ENCODE data around the gene LNPK.
"Not testable (repeated sequence)": the region's sequence is repeated elsewhere in the genome, so short reads cannot be mapped to it uniquely, and the experiment has no call there.

The LNPK gene

DNA sequence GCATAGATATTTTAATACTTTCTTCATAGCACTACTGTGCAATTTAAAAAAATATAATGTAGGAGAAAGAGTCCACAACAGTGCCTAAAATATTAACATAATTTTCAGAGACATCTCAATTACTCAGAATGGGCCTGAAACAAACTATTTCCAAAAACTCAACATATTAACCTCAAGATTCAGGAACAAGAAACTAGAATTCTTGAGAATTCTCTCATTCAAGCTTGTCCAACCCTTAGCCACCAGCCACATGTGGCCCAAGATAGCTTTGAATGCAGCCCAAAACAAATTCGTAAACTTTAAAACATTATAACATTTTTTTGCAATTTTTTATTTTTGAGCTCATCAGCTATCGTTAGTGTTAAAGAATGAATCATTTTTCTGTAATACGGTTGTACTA, 35.2 kb downstream of the LNPK start:
- DNase-seq = no peak

DNA sequence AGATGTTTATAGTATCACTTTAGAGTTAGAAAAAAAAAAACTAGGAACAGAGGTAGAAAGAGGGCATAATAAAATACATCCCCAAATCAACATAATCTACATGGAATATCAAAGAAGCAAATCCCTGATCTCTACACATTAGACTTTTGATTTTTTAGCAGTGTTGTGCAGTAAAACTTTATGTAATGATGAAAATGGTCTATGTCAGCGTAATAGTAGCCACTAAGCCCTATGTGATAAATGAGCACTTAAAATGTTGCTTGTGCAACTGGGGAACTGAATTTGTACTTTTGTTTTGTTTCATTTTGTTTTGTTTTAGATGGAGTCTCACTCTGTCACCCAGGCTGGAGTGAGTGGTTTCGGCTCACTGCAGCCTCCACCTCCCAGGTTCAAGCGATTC, 36.3 kb downstream of the LNPK start:
- no peak for DNase-seq

DNA sequence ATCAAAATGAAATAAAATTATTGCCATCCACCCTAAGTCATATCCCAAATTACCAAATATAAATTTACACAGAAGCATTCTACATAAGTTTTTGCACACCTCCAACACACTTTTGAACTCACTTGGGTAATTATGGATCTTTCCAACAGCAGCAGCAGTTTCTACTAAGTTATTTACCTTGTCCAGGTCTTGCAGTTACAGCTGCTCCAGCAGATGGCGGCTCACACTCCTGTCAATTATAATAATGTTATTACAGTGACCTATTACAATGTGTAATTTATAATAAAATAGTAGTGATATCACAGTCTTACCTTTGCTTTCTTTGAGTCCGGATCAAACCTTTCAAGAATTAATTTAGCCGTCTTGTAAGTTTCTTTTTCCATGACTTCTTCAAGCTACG, 37.9 kb downstream of the LNPK start:
- DNase-seq = no peak

DNA sequence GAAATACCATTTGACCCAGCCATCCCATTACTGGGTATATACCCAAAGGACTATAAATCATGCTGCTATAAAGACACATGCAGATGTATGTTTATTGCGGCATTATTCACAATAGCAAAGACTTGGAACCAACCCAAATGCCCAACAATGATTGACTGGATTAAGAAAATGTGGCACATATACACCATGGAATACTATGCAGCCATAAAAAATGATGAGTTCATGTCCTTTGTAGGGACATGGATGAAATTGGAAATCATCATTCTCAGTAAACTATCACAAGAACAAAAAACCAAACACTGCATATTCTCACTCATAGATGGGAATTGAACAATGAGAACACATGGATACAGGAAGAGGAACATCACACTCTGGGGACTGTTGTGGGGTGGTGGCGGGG, 38.9 kb downstream of the LNPK start:
- not testable (repeated sequence) for DNase-seq

DNA sequence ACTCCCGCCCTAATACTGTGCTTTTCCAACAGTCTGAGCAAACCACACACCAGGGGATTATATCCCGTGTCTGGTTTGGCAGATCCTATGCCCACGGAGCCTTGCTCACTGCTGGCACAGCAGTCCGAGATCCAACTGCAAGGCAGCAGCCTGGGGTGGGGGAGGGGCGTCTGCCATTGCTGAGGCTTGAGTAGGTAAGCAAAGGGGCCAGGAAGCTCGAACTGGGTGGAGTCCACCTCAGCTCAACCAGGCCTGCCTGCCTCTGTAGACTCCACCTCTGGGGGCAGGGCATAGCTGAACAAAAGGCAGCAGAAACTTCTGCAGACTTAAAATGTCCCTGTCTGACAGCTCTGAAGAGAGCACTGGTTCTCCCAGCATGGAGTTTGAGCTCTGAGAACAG, 44.2 kb downstream of the LNPK start:
- no peak for DNase-seq

DNA sequence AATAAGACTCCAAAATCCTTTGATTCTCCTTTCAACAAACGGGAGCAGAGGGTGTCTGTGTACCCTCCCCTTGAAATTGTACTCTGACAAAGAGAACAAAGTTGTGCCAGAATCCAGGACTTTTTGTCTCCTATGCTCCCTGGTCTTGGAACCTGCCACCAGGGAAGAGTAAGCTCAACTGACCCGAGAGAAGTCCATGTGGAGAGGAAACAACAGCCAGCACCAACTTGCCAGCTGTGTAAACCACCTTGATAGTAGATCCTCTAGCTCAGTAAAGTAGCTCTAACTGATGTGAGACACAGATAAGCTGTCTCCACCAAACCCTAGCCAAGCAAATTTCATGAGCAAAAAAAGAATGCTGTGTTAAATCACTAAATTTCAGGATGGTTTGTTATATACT, 46.9 kb downstream of the LNPK start:
- no peak for DNase-seq

DNA sequence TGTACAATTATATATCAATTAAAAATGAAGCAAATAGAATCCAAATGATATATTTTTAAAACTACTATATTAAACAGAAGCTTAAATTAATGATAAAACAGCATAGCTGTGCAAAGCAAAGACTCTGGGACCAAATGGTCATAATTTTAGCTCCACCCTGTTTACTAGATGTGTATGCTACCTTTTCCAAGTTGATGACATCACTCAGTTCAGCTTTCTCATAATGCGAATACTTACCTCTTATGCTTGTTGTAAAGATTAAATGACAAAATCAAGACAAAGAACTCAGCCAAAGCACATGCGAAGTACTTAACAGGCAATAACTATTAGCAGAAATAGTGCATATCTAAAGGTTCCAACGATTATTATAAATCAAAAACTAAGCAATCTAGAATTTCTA, 51.6 kb downstream of the LNPK start:
- no peak for DNase-seq

DNA sequence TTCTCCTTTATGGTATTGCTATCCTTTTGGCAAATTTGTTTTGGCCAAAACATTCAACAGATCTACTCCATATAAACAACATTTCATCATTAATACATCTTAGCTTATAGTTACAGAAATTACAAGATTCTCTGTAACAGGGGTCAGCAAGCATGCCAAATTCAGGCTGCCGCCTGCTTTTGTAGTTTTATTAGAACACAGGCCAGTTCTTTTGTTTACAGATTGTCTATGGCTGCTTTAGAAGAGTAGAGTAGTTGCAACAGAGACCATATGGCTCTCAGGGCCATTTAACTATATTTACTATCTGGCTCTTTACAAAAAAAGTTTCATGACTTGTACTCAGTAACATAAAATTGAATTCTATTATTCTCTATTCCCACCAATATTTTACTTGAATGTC, 53.9 kb downstream of the LNPK start:
- DNase-seq = no peak

DNA sequence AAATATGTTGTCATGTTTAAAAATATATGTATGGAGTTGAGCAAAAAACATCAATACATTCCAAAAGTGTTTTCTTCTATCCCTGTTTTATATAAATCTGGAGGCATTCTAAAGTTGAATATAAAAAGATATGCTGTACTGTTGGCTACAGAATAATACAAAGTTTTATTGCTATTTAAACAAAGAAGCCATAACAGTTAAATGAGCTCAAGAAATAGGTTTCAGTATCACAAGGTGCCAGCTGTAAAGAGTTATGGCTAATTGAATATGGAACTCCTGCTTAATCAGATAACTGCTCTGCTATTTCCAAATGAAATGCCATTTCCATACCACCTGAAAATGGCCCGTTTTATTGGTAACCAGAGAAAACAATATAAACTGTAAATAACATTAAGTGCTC, 55.0 kb downstream of the LNPK start:
- DNase-seq = no peak

DNA sequence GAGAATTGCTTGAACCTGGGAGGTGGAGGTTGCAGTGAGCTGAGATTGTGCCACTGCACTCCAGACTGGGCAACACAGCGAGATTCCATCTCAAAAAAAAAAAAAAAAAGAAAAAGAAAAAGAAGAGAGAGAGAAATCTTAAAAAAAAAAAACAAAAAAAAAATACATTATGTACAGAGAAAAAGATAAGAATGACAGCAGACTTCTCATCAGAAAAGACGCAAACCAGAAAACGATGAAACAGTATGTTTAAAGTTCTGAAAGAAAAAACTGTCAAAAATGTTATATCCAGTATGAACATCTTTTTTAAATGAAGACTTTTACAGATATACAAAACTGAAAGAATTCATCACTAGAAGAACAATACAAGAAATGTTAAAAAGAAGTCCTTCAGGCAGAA, 60.4 kb downstream of the LNPK start:
- no peak for DNase-seq

DNA sequence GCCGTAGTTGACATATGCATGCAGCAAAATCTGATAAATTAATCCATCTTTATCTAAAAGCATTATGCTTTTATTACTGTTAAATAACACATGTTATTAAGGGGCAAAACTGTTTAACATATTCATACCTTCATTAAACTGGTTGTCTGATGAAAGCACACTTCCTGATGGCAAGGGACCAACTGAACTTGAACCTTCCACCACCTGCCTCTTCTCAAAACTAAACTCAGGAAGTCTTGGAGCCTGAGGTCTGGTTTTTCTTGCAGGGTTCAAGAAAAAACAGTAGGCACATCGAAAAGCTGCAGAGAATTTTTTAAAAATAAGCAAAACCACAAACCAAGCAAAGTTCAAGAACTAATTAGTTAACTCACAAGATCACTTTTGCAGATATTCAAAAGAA, 64.9 kb downstream of the LNPK start:
- no peak for DNase-seq

DNA sequence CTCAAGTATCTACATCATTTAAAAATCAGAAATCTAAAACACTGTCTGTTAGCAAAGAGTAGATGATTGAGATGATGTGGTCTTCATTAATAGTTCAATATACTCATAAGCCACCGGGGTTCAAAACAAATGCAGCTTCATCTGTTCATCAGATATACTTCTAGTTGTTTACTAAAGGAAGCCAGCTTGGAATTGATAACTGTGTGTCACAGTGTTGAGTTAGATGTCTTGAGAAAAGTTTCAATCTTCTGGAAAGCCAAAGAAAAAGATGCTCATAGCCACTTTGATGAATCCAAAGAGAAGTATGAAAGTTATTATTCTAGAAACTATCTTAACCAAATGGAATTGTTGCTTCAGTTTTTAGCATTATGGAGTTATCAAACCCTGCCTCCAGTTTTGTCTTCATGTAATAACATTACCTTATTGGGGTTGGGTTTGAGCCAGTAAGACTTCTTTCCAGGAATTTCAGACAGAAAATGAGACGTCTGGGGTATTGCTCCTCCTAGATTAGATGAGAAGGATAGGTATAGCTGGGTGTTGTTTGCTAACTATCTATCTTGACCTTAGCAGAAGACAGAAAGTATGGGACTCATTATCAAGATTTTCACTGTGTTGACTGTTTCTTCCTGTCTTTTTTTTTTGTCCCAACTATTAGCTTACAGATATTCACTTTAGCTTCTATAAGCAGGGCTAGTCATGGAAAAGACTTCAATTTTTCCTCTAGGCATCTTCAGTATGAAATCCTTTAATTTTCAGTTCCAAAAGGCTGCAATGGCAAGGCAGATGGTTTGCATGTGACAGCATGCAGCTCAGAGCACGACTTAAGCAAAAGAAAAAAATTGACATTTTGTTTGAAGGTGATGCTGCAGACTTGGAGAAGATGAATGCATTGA, 66.5 kb downstream of the LNPK start:
- no peak for DNase-seq

DNA sequence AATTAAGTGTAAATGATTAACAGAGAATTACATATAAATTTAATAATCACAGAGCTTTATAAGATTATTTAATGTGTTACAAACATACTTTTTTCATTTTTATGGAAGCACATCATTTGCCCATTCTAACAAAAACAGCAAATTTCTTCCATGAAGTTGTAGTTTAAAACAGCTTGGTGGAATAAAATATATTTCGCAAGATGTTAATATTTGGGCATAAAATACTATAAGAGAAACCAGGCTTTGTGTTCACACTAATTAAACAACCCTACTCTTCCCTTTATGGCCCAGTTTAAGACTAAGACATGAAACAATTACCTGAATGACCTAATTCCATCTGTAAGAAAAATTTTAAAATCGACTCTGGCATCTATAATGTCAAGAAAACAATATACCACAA, 69.4 kb downstream of the LNPK start:
- DNase-seq = no peak

DNA sequence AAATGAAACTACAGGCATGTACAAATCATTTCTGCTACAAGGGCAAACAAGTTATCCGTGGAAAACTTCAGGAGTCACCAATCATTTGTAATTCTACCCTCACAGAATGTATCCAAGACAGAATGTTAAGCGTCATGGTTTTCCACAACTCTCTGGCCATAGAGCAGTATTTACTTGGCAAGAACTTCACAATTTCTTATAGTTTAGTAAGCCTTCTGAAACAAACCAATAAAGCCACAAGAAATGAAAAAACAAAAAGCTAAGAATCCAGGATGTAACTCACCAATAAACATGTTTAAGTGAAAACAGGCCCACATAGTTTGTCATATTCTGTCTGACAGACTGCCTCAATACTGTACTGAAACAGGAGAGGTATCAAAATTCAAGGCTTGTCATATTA, 70.3 kb downstream of the LNPK start:
- DNase-seq = no peak

DNA sequence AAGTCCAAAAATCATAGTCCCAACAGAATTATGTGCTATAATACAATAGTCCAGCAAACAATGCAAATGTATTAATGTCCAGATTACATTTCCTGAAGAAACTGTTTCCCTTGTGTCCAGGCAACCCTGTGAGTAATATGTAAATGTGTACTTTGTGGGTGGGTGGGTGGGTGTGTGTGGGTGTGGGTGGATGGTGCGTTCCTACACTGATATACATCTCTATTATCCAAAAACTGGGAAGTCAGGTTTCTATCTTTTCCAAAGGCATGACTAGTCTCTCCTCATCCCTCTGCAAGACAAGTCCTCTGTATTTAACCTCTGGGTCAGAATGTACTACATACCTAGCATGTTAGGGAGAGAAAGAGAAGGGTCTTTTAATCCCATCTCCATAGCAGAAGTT, 71.6 kb downstream of the LNPK start:
- no peak for DNase-seq

DNA sequence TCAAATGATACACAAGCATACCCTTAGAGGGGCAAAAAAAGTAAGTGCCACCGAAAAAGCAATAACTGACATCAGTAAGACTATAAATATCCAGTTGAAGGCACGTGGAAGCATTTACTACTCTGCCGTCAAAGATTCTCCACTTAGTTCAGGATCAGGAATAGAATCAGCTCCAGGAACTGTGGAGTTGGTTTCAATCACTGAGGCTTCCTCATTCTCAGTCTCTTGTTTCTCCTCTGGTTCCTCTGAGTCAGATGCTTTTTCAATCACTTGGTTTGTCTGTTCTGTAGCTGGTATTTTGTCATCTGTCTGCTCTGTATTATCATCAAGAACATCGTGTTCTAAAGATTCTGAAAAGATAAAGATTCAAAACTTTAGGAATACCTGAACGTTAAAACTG, 72.2 kb downstream of the LNPK start:
- DNase-seq = no peak

DNA sequence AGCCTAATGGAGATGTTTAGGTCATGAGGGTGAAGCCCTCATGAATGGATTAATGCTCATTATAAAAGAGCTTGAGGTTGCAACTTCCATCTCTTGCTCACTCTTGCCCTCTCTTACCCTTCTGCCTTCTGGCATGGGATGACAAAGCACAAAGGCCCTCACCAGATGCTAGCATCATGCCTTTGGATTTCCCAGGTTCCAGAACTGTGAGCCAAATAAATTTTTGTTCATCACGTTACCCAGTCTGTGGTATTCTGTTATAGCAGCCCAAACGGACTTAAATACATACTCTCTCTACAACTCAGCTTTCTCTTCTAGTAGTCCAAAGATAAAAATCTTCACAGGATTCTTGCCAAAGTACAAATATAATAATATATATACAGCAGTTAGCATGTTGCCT, 75.8 kb downstream of the LNPK start:
- DNase-seq = no peak

DNA sequence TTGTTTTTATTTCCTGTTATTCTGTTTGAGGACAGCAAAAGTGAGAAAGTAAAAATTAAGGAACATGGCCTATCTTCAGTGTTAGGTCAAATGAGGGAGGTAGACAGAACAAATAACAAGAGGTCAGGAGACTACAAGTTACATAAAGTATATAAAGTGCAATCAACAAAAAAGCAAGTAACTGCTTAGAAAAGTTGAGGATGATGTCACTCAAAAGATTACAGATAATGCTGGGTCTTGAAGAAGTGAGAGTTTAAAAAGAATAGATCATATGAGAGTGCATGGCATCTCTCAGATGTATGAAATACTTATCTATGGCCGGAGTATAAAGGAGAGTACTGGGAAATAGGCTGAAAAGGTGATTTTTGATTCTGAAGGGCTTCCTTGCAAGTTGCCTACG, 79.9 kb downstream of the LNPK start:
- DNase-seq = no peak

DNA sequence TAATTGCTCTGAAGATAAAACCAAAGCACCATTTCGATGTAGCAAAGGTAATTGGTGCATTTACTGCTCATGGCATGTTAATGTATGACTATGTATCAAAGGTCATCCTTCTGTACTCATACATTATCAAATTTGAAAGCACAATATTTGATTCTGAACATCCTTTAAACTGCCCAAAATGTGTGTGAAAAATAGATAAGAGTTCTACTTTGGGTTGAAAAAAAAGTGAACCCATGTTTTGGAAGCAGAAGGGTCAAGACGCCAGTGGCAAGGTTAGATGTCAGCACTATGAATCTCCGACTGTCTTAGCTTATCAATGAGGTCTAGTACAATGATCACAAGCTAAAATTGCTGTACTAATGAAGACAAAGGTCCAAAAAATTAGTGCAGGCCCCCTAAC, 83.1 kb downstream of the LNPK start:
- no peak for DNase-seq

DNA sequence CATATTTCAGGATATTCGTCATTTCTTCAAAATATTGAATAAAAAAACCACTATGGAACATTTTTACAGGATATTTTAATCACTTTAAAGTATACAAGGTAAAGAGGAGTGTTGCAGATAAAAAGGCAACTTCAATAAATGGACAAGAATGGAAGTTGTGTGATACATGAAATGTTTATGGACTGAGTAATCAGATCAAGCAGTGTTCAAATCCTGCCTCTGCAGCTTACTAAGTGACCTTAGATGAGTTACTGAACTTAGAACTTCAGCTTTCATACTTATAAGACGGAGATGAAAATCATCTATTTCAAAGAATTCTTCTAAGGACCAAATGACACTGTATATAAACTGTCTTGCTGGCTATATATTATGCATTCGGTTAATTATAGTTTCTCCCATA, 87.2 kb downstream of the LNPK start:
- no peak for DNase-seq

DNA sequence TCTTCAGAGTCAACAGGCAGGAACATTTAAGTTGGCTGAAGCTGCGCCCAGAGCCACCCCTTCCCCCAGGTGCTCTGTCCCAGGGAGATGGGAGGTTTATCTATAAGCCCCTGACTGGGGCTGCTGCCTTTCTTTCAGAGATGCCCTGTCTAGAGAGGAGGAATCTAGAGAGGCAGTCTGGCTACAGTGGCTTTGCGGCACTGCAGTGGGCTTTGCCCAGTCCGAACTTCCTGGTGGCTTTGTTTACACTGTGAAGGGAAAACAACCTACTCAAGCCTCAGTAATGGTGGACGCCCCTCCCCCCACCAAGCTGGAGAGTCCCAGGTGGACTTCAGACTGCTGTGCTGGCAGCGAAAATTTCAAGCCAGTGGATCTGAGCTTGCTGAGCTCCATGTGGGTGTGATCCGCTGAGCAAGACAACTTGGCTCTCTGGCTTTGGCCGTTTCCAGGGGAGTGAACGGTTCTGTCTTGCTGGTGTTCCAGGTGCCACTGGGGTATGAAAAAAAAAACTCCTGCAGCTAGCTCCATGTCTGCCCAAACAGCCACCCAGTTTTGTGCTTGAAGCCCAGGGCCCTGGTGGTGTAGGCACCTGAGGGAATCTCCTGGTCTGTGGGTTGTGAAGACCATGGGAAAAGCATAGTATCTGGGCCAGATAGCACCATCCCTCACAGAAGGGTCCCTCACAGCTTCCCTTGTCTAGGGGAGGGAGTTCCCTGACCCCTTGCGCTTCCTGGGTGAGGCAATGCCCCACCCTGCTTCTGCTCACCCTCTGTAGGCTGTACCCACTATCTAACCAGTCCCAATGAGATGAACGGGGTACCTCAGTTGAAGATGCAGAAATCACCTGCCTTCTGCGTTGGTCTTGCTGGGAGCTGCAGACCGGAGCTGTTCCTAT, 88.0 kb downstream of the LNPK start:
- not testable (repeated sequence) for DNase-seq

DNA sequence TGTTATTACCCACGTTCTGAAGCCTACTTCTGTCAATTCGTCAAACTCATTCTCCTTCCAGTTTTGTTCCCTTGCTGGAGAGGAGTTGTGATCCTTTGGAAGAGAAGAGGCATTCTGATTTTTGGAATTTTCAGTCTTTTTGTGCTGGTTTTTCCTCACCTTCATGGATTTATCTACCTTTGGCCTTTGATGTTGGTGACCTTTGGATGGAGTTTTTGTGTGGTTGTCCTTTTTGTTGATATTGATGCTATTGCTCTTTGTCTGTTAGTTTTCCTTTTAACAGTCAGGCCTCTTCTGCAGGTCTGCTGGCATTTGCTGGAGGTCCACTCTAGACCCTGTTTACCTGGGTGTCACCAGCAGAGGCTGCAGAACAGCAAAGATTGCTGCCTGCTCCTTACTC, 88.8 kb downstream of the LNPK start:
- DNase-seq = not testable (repeated sequence)

DNA sequence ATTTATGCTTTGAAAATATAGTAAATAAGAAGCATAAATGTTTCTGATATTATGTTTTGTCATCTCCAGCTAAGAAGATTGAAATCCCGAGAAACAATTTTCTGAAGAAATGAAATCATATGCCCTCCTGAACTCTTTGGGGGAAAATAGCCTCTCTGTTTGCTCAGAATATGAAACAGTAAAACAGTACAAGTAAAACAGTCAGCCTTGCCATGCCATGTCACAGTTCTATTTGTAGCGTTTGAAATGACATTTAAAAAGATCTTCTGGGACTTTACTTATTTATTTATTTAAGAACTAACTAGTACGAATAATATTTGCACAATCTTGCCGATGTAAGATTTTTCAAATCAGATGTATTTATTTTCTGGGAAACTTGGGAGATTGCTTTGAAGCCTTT, 98.0 kb downstream of the LNPK start:
- DNase-seq = no peak

DNA sequence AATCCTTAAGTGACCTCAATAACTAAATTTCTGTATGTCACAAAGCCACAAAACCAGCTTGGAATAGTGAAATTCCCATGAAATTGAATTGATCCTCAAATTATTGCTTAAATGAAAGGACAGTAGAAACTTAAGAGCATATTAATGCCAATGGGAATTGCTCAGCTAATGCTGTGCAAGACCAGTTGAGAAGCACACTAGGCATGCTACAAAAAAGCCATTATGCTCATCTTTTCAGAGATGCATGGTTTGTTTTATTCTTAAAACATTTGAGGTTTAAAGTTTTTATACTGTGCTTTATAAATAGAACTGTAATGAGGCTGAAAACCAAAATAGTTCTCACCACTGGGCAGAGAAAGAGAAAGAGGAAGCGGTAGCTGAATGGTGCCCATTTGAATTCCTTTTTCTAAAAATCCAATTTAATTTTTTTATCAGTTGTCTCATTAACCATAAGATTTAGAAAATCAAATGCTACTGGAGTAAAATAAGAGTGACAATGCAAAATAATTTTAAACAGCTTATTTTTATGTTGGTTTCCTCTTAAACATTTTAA, 98.6 kb downstream of the LNPK start:
- no peak for DNase-seq
